ENCODE results near the gene NMNAT2. TPM values are rescaled to one million over a fixed set of nuclear protein-coding genes. Genes with fewer than 3 reads are reported as not detected.

NMNAT2 gene
- total and polyA plus RNA-seq, 2 experiments from 2014 or later, result 3.6 to 10.0 TPM

DNA sequence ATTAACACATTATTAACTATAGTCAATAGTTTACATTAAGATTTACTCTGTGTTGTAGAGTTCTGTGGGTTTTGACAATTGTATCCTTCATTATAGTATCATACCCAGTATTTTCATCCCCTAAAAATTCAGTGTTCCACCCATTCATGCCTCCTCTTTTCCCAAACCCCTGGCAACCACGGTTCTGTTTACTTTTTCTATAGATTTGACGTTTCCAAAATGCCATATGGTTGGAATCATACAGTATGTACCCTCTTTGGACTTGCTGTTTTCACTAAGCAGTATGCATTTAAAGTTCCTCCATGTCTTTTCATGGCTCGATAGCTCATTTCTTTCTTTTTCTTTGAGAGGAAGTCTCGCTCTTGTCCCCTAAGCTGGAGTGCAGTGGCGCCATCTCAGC is 122.7 kb downstream of the NMNAT2 start (continued):
- TF ChIP-seq, protein P1, sequence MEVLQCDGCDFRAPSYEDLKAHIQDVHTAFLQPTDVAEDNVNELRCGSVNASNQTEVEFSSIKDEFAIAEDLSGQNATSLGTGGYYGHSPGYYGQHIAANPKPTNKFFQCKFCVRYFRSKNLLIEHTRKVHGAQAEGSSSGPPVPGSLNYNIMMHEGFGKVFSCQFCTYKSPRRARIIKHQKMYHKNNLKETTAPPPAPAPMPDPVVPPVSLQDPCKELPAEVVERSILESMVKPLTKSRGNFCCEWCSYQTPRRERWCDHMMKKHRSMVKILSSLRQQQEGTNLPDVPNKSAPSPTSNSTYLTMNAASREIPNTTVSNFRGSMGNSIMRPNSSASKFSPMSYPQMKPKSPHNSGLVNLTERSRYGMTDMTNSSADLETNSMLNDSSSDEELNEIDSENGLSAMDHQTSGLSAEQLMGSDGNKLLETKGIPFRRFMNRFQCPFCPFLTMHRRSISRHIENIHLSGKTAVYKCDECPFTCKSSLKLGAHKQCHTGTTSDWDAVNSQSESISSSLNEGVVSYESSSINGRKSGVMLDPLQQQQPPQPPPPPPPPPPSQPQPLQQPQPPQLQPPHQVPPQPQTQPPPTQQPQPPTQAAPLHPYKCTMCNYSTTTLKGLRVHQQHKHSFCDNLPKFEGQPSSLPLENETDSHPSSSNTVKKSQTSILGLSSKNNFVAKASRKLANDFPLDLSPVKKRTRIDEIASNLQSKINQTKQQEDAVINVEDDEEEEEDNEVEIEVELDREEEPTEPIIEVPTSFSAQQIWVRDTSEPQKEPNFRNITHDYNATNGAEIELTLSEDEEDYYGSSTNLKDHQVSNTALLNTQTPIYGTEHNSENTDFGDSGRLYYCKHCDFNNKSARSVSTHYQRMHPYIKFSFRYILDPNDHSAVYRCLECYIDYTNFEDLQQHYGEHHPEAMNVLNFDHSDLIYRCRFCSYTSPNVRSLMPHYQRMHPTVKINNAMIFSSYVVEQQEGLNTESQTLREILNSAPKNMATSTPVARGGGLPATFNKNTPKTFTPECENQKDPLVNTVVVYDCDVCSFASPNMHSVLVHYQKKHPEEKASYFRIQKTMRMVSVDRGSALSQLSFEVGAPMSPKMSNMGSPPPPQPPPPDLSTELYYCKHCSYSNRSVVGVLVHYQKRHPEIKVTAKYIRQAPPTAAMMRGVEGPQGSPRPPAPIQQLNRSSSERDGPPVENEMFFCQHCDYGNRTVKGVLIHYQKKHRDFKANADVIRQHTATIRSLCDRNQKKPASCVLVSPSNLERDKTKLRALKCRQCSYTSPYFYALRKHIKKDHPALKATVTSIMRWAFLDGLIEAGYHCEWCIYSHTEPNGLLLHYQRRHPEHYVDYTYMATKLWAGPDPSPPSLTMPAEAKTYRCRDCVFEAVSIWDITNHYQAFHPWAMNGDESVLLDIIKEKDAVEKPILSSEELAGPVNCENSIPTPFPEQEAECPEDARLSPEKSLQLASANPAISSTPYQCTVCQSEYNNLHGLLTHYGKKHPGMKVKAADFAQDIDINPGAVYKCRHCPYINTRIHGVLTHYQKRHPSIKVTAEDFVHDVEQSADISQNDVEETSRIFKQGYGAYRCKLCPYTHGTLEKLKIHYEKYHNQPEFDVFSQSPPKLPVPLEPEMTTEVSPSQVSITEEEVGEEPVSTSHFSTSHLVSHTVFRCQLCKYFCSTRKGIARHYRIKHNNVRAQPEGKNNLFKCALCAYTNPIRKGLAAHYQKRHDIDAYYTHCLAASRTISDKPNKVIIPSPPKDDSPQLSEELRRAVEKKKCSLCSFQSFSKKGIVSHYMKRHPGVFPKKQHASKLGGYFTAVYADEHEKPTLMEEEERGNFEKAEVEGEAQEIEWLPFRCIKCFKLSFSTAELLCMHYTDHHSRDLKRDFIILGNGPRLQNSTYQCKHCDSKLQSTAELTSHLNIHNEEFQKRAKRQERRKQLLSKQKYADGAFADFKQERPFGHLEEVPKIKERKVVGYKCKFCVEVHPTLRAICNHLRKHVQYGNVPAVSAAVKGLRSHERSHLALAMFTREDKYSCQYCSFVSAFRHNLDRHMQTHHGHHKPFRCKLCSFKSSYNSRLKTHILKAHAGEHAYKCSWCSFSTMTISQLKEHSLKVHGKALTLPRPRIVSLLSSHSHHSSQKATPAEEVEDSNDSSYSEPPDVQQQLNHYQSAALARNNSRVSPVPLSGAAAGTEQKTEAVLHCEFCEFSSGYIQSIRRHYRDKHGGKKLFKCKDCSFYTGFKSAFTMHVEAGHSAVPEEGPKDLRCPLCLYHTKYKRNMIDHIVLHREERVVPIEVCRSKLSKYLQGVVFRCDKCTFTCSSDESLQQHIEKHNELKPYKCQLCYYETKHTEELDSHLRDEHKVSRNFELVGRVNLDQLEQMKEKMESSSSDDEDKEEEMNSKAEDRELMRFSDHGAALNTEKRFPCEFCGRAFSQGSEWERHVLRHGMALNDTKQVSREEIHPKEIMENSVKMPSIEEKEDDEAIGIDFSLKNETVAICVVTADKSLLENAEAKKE (CRISPR knock-in tag; IDR thresholded peaks at IDR 0.05), result no peak

DNA sequence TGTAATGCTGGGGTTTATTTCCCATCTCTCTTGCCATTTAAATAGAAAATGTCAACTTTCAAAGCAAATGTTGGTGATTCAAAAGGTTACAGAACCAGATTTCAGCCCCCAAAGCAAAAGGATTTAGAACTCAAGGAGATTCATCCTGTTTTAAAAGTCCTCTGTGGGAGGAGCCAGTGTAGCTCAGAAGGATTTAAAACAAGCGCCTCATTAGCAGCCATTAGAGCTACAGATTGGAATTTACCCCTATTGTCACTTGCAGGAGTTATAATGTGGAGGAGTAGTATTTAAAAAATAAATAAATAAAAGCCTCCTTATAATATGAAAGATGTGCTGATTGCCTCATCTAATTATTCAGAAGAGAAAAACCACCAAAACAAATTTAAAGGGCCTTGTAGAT is 124.3 kb downstream of the NMNAT2 start:
- H2AFZ ChIP-seq, result no peak overlapping the region
- H3K27me3 Mint-ChIP-seq (ENCODE audit: insufficient read depth, low read depth, poor library complexity), result peaks cover 6% of the 10 kb centered on the region
- H3K4me3 Mint-ChIP-seq, result no peak overlapping the region
- H4K20me1 ChIP-seq (replicated peaks; ENCODE audit: insufficient read depth), result no peaks in the 10 kb centered on the region
- H3K9me3 Mint-ChIP-seq, result no peaks in the 10 kb centered on the region
- H3K4me1 Mint-ChIP-seq, result peaks cover 30% of the 10 kb centered on the region
- H3K79me2 ChIP-seq (replicated peaks; ENCODE audit: insufficient read depth), result no peaks in the 10 kb centered on the region
- peaks cover 29% of the 10 kb centered on the region for H3K4me1 ChIP-seq (ENCODE audit: insufficient read depth)
- DNase-seq (ENCODE audit: low spot score) (peak; percentile 51), ATAC-seq (no peak)
- H3K4me3 ChIP-seq, result no peak overlapping the region
- H3K36me3 ChIP-seq (ENCODE audit: insufficient read depth), result no peaks in the 10 kb centered on the region
- H3K4me2 ChIP-seq, result no peak overlapping the region; the same call in 1 of the 2 replicates
- peaks cover 3% of the 10 kb centered on the region; the same call in 1 of the 3 replicates for H3K36me3 Mint-ChIP-seq (ENCODE audit: low read depth)
- H3K27ac Mint-ChIP-seq, result no peak overlapping the region
- no peaks in the 10 kb centered on the region for H3K27me3 ChIP-seq (ENCODE audit: insufficient read depth)
- H3K9me2 ChIP-seq (ENCODE audit: insufficient read depth), result no peaks in the 10 kb centered on the region; the same call in 1 of the 2 replicates
- H3F3A ChIP-seq (replicated peaks; ENCODE audit: low read depth), result peaks cover 13% of the 10 kb centered on the region; the same call in 1 of the 2 replicates
- peak overlapping the region; percentile 34; the same call in 1 of the 2 replicates for H3K27ac ChIP-seq (ENCODE audit: low read depth)
- TF ChIP-seq ZNF331 (CRISPR knock-in tag; IDR thresholded peaks at IDR 0.05; ENCODE audit: low read depth) (no peak), EZH2phosphoT487 (IDR thresholded peaks at IDR 0.05; ENCODE audit: unreplicated experiment) (no peak), STAT1 (IDR thresholded peaks at IDR 0.05; ENCODE audit: unreplicated experiment) (no peak), NANOG (IDR thresholded peaks at IDR 0.05; ENCODE audit: borderline replicate concordance) (no peak)
- TF ChIP-seq, protein P2, sequence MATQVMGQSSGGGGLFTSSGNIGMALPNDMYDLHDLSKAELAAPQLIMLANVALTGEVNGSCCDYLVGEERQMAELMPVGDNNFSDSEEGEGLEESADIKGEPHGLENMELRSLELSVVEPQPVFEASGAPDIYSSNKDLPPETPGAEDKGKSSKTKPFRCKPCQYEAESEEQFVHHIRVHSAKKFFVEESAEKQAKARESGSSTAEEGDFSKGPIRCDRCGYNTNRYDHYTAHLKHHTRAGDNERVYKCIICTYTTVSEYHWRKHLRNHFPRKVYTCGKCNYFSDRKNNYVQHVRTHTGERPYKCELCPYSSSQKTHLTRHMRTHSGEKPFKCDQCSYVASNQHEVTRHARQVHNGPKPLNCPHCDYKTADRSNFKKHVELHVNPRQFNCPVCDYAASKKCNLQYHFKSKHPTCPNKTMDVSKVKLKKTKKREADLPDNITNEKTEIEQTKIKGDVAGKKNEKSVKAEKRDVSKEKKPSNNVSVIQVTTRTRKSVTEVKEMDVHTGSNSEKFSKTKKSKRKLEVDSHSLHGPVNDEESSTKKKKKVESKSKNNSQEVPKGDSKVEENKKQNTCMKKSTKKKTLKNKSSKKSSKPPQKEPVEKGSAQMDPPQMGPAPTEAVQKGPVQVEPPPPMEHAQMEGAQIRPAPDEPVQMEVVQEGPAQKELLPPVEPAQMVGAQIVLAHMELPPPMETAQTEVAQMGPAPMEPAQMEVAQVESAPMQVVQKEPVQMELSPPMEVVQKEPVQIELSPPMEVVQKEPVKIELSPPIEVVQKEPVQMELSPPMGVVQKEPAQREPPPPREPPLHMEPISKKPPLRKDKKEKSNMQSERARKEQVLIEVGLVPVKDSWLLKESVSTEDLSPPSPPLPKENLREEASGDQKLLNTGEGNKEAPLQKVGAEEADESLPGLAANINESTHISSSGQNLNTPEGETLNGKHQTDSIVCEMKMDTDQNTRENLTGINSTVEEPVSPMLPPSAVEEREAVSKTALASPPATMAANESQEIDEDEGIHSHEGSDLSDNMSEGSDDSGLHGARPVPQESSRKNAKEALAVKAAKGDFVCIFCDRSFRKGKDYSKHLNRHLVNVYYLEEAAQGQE (IDR thresholded peaks at IDR 0.05; ENCODE audit: unreplicated experiment), result no peak
- TF ChIP-seq, protein P1 (CRISPR knock-in tag; IDR thresholded peaks at IDR 0.05), result no peak
